HEK293 (cell line): ENCODE measurements around the gene GREB1L.

Experiments
- CTCF ChIA-PET: fragments of 350-600 bp; formaldehyde crosslinking; extraction: SDS; loops from one replicate; lab custom pipeline; 2021; ENCODE audit warnings: antibody characterized with exemption; lab: Yijun Ruan, JAX
- POLR2A ChIA-PET: fragments of 300-600 bp; formaldehyde crosslinking; extraction: SDS; loops from one replicate; lab custom pipeline; 2020; ENCODE audit warnings: antibody characterized with exemption, inconsistent platforms; lab: Yijun Ruan, JAX
- H3K27ac ChIP-seq: fragments of 200-500 bp; sonication (Bioruptor generic); 2 replicates; pipeline ENCODE4 v1.5.1; 2014; ENCODE audit warnings: low read depth, low read length, control low read depth, inconsistent platforms; ENCODE audit errors: extremely low read depth
- H3K36me3 ChIP-seq, 2 experiments: fragments of 200-500 bp in 1 of 2; sonication (Bioruptor generic) in 1 of 2; 1 replicate in 1 of 2; 2 replicates in 1 of 2; pipeline ENCODE4 v1.5.1; 2014 to 2017; ENCODE audit warnings: inconsistent platforms in 2 of 2, low read length in 2 of 2; ENCODE audit not compliant: control insufficient read depth in 2 of 2, insufficient read depth in 1 of 2
- H3K4me1 ChIP-seq: fragments of 200-500 bp; sonication (Bioruptor generic); 2 replicates; pipeline ENCODE4 v1.5.1; 2014; ENCODE audit warnings: mild to moderate bottlenecking, low read length, inconsistent platforms; ENCODE audit not compliant: control insufficient read depth, insufficient read depth
- H3K4me3 ChIP-seq: 2 replicates; pipeline ENCODE4 v1.5.1; 2011; ENCODE audit warnings: low read depth, mild to moderate bottlenecking, control low read depth, low read length, moderate library complexity
- H3K9me3 ChIP-seq: fragments of 200-500 bp; sonication (Bioruptor generic); 2 replicates; pipeline ENCODE4 v1.5.1; 2014; ENCODE audit warnings: low read depth, low read length, inconsistent platforms; ENCODE audit not compliant: control insufficient read depth, insufficient read depth
- BCL6B ChIP-seq: fragments of 450-650 bp; formaldehyde crosslinking; IDR thresholded peaks from 2 replicates; pipeline ENCODE4 v1.5.1; 2017; ENCODE audit warnings: missing biosample characterization, missing genetic modification characterization
- GLIS2 ChIP-seq: fragments of 450-650 bp; formaldehyde crosslinking; IDR thresholded peaks from 2 replicates; pipeline ENCODE4 v1.5.1; 2016; ENCODE audit warnings: missing biosample characterization, missing genetic modification characterization
- MYNN ChIP-seq: fragments of 450-650 bp; formaldehyde crosslinking; IDR thresholded peaks from 2 replicates; pipeline ENCODE4 v1.5.1; 2016; ENCODE audit warnings: missing biosample characterization, missing genetic modification characterization, borderline replicate concordance
- PBX3 ChIP-seq: sonication (generic); formaldehyde crosslinking; IDR thresholded peaks from 2 replicates; pipeline ENCODE4 v1.8.1; 2022; ENCODE audit warnings: mild to moderate bottlenecking, moderate library complexity, missing genetic modification reagents
- SCRT2 ChIP-seq: fragments of 450-650 bp; formaldehyde crosslinking; IDR thresholded peaks from 2 replicates; pipeline ENCODE4 v1.5.1; 2016; ENCODE audit warnings: missing biosample characterization, missing genetic modification characterization
- SP7 ChIP-seq: fragments of 450-650 bp; formaldehyde crosslinking; IDR thresholded peaks from 2 replicates; pipeline ENCODE4 v1.5.1; 2016; ENCODE audit warnings: missing biosample characterization, missing genetic modification characterization
- YY1 ChIP-seq: fragments of 450-650 bp; formaldehyde crosslinking; IDR thresholded peaks from 2 replicates; pipeline ENCODE4 v1.5.1; 2018; ENCODE audit warnings: missing biosample characterization, missing genetic modification characterization
- ZBTB21 ChIP-seq: fragments of 450-650 bp; formaldehyde crosslinking; IDR thresholded peaks from 2 replicates; pipeline ENCODE4 v1.5.1; 2017; ENCODE audit warnings: missing biosample characterization, missing genetic modification characterization
- ZNF175 ChIP-seq: fragments of 450-650 bp; formaldehyde crosslinking; IDR thresholded peaks from 2 replicates; pipeline ENCODE4 v1.5.1; 2016; ENCODE audit warnings: missing biosample characterization, missing genetic modification characterization
- ZNF26 ChIP-seq: fragments of 450-650 bp; formaldehyde crosslinking; IDR thresholded peaks from 2 replicates; pipeline ENCODE4 v1.5.1; 2016; ENCODE audit warnings: missing biosample characterization, missing genetic modification characterization
- ZNF324 ChIP-seq: fragments of 450-650 bp; formaldehyde crosslinking; IDR thresholded peaks from 2 replicates; pipeline ENCODE4 v1.5.1; 2016; ENCODE audit warnings: missing biosample characterization, missing genetic modification characterization
- ZNF404 ChIP-seq: fragments of 450-650 bp; formaldehyde crosslinking; IDR thresholded peaks from 2 replicates; pipeline ENCODE4 v1.5.1; 2017; ENCODE audit warnings: missing biosample characterization, missing genetic modification characterization
- ZNF501 ChIP-seq: fragments of 450-650 bp; formaldehyde crosslinking; IDR thresholded peaks from 2 replicates; pipeline ENCODE4 v1.5.1; 2016; ENCODE audit warnings: missing biosample characterization, missing genetic modification characterization
- ZNF580 ChIP-seq: fragments of 450-650 bp; formaldehyde crosslinking; IDR thresholded peaks from 2 replicates; pipeline ENCODE4 v1.5.1; 2016; ENCODE audit warnings: missing biosample characterization, missing genetic modification characterization
- ZNF621 ChIP-seq: fragments of 450-650 bp; formaldehyde crosslinking; IDR thresholded peaks from 2 replicates; pipeline ENCODE4 v1.5.1; 2017; ENCODE audit warnings: missing biosample characterization, missing genetic modification characterization
- ZNF629 ChIP-seq: fragments of 450-650 bp; formaldehyde crosslinking; IDR thresholded peaks from 2 replicates; pipeline ENCODE4 v1.5.1; 2017; ENCODE audit warnings: missing biosample characterization, missing genetic modification characterization
- ZNF777 ChIP-seq: fragments of 450-650 bp; formaldehyde crosslinking; IDR thresholded peaks from 2 replicates; pipeline ENCODE4 v1.5.1; 2017; ENCODE audit warnings: missing biosample characterization, missing genetic modification characterization, borderline replicate concordance
- ZSCAN16 ChIP-seq: fragments of 450-650 bp; formaldehyde crosslinking; IDR thresholded peaks from 2 replicates; pipeline ENCODE4 v1.5.1; 2016; ENCODE audit warnings: missing biosample characterization, missing genetic modification characterization
- ZSCAN18 ChIP-seq: fragments of 450-650 bp; formaldehyde crosslinking; IDR thresholded peaks from 2 replicates; pipeline ENCODE4 v1.5.1; 2016; ENCODE audit warnings: missing biosample characterization, missing genetic modification characterization

The GREB1L gene

GRCh38 chr18:21341141-21341540, 99.1 kb downstream of the GREB1L start:
- no peak overlapping the region for H3K27ac ChIP-seq
- POLR2A ChIA-PET = no interaction called here
- H3K9me3 ChIP-seq = no peaks in the 10 kb centered on the region
- peaks cover 2% of the 10 kb centered on the region for H3K4me1 ChIP-seq
- no peak overlapping the region for H3K4me3 ChIP-seq
- TF ChIP-seq ZNF777 (tag by site-specific recombination) = no peak
- no peak for TF ChIP-seq ZNF404 (tag by site-specific recombination)
- TF ChIP-seq ZNF580 = no peak
- no peak for TF ChIP-seq ZBTB21
- no peak for TF ChIP-seq ZNF629 (tag by site-specific recombination)
- no peak for TF ChIP-seq SP7 (tag by site-specific recombination)
- no peak for TF ChIP-seq GLIS2
- TF ChIP-seq ZSCAN16 (tag by site-specific recombination) = no peak
- TF ChIP-seq YY1 (tag by site-specific recombination) = no peak
- H3K36me3 ChIP-seq = no peaks in the 10 kb centered on the region
- CTCF ChIA-PET = interaction anchor here (0.6 kb wide), 1 partner anchor 44 kb away, joined by 3 read pairs; no protein-coding TSS in a partner anchor

- Histone ChIP-seq H3K4me3 (no peak overlapping the region), H3K36me3 (no peaks in the 10 kb centered on the region), H3K9me3 (no peaks in the 10 kb centered on the region), H3K4me1 (no peaks in the 10 kb centered on the region; the same call in 1 of the 2 replicates), H3K27ac (no peak overlapping the region)
- CTCF ChIA-PET = no interaction called here
- no peak for TF ChIP-seq SCRT2 (tag by site-specific recombination)
- TF ChIP-seq ZNF175 (tag by site-specific recombination) = no peak
- no peak for TF ChIP-seq ZNF324 (tag by site-specific recombination)
- POLR2A ChIA-PET = no interaction called here
Observed at GRCh38 chr18:21342372-21342771, 100.3 kb downstream of the GREB1L start.

GRCh38 chr18:21344860-21345259, 102.8 kb downstream of the GREB1L start:
- Histone ChIP-seq H3K4me1 (no peaks in the 10 kb centered on the region; the same call in 1 of the 2 replicates), H3K36me3 (no peaks in the 10 kb centered on the region), H3K27ac (no peak overlapping the region), H3K9me3 (no peaks in the 10 kb centered on the region), H3K4me3 (no peak overlapping the region)
- ChIA-PET CTCF (no interaction called here), POLR2A (interaction anchor here (0.5 kb wide), 1 partner anchor 826 kb away, joined by 7 read pairs; no protein-coding TSS in a partner anchor)
- TF ChIP-seq MYNN (no peak), ZNF501 (tag by site-specific recombination) (no peak), ZNF621 (no peak), PBX3 (CRISPR knock-in tag) (no peak), ZNF26 (no peak), ZSCAN18 (tag by site-specific recombination) (no peak), BCL6B (tag by site-specific recombination) (peak; percentile 87)
